GM12892 (cell line): ENCODE results near the gene SLC35A4.

Experiments
- POLR2A ChIP-seq: IDR thresholded peaks from 2 replicates; pipeline ENCODE4 v1.6.1; 2011; ENCODE audit warnings: low read depth, low read length, control low read depth
- POLR2AphosphoS5 ChIP-seq: IDR thresholded peaks from 2 replicates; pipeline ENCODE4 v1.6.1; 2011; ENCODE audit warnings: low read depth, low read length, control low read depth
- TAF1 ChIP-seq: IDR thresholded peaks from 2 replicates; pipeline ENCODE4 v1.6.1; 2011; ENCODE audit warnings: low read depth, mild to moderate bottlenecking, control low read depth, low read length, borderline replicate concordance

- TF ChIP-seq TAF1: no peak
- TF ChIP-seq POLR2AphosphoS5: no peak
- no peak for TF ChIP-seq POLR2A
These were observed 31.7 kb downstream of the SLC35A4 start for GRCh38 chr5:140596321-140596741.
